Activated CD4-positive, alpha-beta memory T cell treated with anti-CD3 and anti-CD28 coated beads, Interleukin-2, amount 10 ng/mL, durations not matched to agents 7 days and 5 days (primary cell): ENCODE results near the gene DAAM2. TPM values are rescaled to one million over a fixed set of nuclear protein-coding genes. Genes with fewer than 3 reads are reported as not detected.

Experiments used
- CTCF ChIA-PET: fragments of 350-600 bp; sonication (Branson Sonifier 250); formaldehyde crosslinking; loops from one replicate; lab custom pipeline; 2021; ENCODE audit warnings: antibody characterized with exemption, inconsistent platforms; lab: Charles Lee
- POLR2A ChIA-PET: fragments of 350-600 bp; sonication (Branson Sonifier 250); formaldehyde crosslinking; loops from one replicate; lab custom pipeline; 2021; ENCODE audit warnings: antibody characterized with exemption; lab: Charles Lee
- DNase-seq: peaks from one replicate; pipeline ENCODE4 v3.0.0-alpha.2; 2020
- H3K27ac Mint-ChIP-seq: one replicate; pipeline ENCODE4 v1.8.0; 2021; ENCODE audit warnings: mild to moderate bottlenecking, mixed read lengths
- H3K27me3 Mint-ChIP-seq: one replicate; pipeline ENCODE4 v1.8.0; 2021; ENCODE audit warnings: mixed read lengths
- H3K36me3 Mint-ChIP-seq: one replicate; pipeline ENCODE4 v1.8.0; 2021; ENCODE audit warnings: low read depth, mixed read lengths
- H3K4me1 Mint-ChIP-seq: one replicate; pipeline ENCODE4 v1.8.0; 2021; ENCODE audit warnings: mixed read lengths
- H3K4me3 Mint-ChIP-seq: one replicate; pipeline ENCODE4 v1.8.0; 2021; ENCODE audit warnings: mild to moderate bottlenecking, mixed read lengths
- H3K9me3 Mint-ChIP-seq: one replicate; pipeline ENCODE4 v1.8.0; 2021; ENCODE audit warnings: mixed read lengths
- total RNA-seq, 2 experiments: library from RNA; stranded (reverse); gene quantifications; one replicate each; pipeline ENCODE4 v1.2.3, GENCODE V29; 2021

DAAM2 gene
- total RNA-seq, 2 experiments from 2014 or later, result not detected

GRCh38 chr6:39892490-39893129, 100.4 kb downstream of the DAAM2 start:
- ChIA-PET POLR2A (no interaction called here), CTCF (interaction anchor here (1.7 kb wide), 1 partner anchor 27 kb away, joined by 3 read pairs; no protein-coding TSS in a partner anchor)
- Mint-ChIP-seq H3K27me3 (no peaks in the 10 kb centered on the region), H3K4me3 (no peak overlapping the region), H3K36me3 (no peaks in the 10 kb centered on the region), H3K4me1 (no peaks in the 10 kb centered on the region), H3K27ac (no peak overlapping the region), H3K9me3 (no peaks in the 10 kb centered on the region)
- peak; percentile 16 for DNase-seq

- Mint-ChIP-seq H3K27me3 (no peaks in the 10 kb centered on the region), H3K27ac (no peak overlapping the region), H3K9me3 (no peaks in the 10 kb centered on the region), H3K4me1 (no peaks in the 10 kb centered on the region), H3K4me3 (no peak overlapping the region), H3K36me3 (no peaks in the 10 kb centered on the region)
- ChIA-PET CTCF (interaction anchor here (1.7 kb wide), 1 partner anchor 28 kb away, joined by 3 read pairs; no protein-coding TSS in a partner anchor), POLR2A (no interaction called here)
- no peak for DNase-seq
Observed at GRCh38 chr6:39893286-39893685, 101.1 kb downstream of the DAAM2 start.

- POLR2A ChIA-PET, result no interaction called here
- H3K4me3 Mint-ChIP-seq, result no peak overlapping the region
- no peaks in the 10 kb centered on the region for H3K36me3 Mint-ChIP-seq
- no peaks in the 10 kb centered on the region for H3K27me3 Mint-ChIP-seq
- CTCF ChIA-PET, result no interaction called here
- no peak overlapping the region for H3K27ac Mint-ChIP-seq
- no peaks in the 10 kb centered on the region for H3K4me1 Mint-ChIP-seq
- H3K9me3 Mint-ChIP-seq, result no peaks in the 10 kb centered on the region
- DNase-seq, result no peak
Observed at GRCh38 chr6:39896701-39897100, 104.5 kb downstream of the DAAM2 start.

GRCh38 chr6:39897698-39898097, 105.5 kb downstream of the DAAM2 start:
- Mint-ChIP-seq H3K27ac (no peak overlapping the region), H3K4me1 (no peaks in the 10 kb centered on the region), H3K36me3 (no peaks in the 10 kb centered on the region), H3K4me3 (no peak overlapping the region), H3K9me3 (no peaks in the 10 kb centered on the region), H3K27me3 (no peaks in the 10 kb centered on the region)
- POLR2A ChIA-PET, result no interaction called here
- CTCF ChIA-PET, result no interaction called here
- DNase-seq, result no peak

GRCh38 chr6:39898625-39899024, 106.4 kb downstream of the DAAM2 start:
- POLR2A ChIA-PET, result no interaction called here
- H3K4me3 Mint-ChIP-seq, result no peak overlapping the region
- H3K9me3 Mint-ChIP-seq, result no peaks in the 10 kb centered on the region
- no peak overlapping the region for H3K27ac Mint-ChIP-seq
- H3K36me3 Mint-ChIP-seq, result no peaks in the 10 kb centered on the region
- no peaks in the 10 kb centered on the region for H3K27me3 Mint-ChIP-seq
- CTCF ChIA-PET, result no interaction called here
- no peak for DNase-seq
- no peaks in the 10 kb centered on the region for H3K4me1 Mint-ChIP-seq

- DNase-seq, result no peak
- ChIA-PET CTCF (no interaction called here), POLR2A (no interaction called here)
- Mint-ChIP-seq H3K27me3 (no peaks in the 10 kb centered on the region), H3K9me3 (no peaks in the 10 kb centered on the region), H3K36me3 (no peaks in the 10 kb centered on the region), H3K4me3 (no peak overlapping the region), H3K4me1 (no peaks in the 10 kb centered on the region), H3K27ac (no peak overlapping the region)
Observed at GRCh38 chr6:39899554-39900295, 107.5 kb downstream of the DAAM2 start.

GRCh38 chr6:39901116-39901655, 109.0 kb downstream of the DAAM2 start:
- CTCF ChIA-PET, result no interaction called here

GRCh38 chr6:39901670-39902069, 109.5 kb downstream of the DAAM2 start:
- no peaks in the 10 kb centered on the region for H3K36me3 Mint-ChIP-seq
- CTCF ChIA-PET, result no interaction called here
- no peaks in the 10 kb centered on the region for H3K9me3 Mint-ChIP-seq
- H3K27ac Mint-ChIP-seq, result no peak overlapping the region
- H3K27me3 Mint-ChIP-seq, result no peaks in the 10 kb centered on the region
- no peak for DNase-seq
- POLR2A ChIA-PET, result no interaction called here
- H3K4me1 Mint-ChIP-seq, result no peaks in the 10 kb centered on the region
- no peak overlapping the region for H3K4me3 Mint-ChIP-seq

More at GRCh38 chr6:39901116-39901655, 109.0 kb downstream of the DAAM2 start:
- H3K36me3 Mint-ChIP-seq, result no peaks in the 10 kb centered on the region
- no peak overlapping the region for H3K4me3 Mint-ChIP-seq
- POLR2A ChIA-PET, result no interaction called here
- H3K9me3 Mint-ChIP-seq, result no peaks in the 10 kb centered on the region
- DNase-seq, result no peak
- H3K27me3 Mint-ChIP-seq, result no peaks in the 10 kb centered on the region
- H3K27ac Mint-ChIP-seq, result no peak overlapping the region
- H3K4me1 Mint-ChIP-seq, result no peaks in the 10 kb centered on the region

GRCh38 chr6:39902136-39902535, 110.0 kb downstream of the DAAM2 start:
- Mint-ChIP-seq H3K4me1 (no peaks in the 10 kb centered on the region), H3K4me3 (no peak overlapping the region), H3K9me3 (no peaks in the 10 kb centered on the region), H3K27me3 (no peaks in the 10 kb centered on the region), H3K36me3 (no peaks in the 10 kb centered on the region), H3K27ac (no peak overlapping the region)
- CTCF ChIA-PET, result no interaction called here
- no peak for DNase-seq
- POLR2A ChIA-PET, result no interaction called here

- CTCF ChIA-PET, result no interaction called here
- H3K4me1 Mint-ChIP-seq, result no peaks in the 10 kb centered on the region
- H3K27ac Mint-ChIP-seq, result no peak overlapping the region
- DNase-seq, result no peak
- no peak overlapping the region for H3K4me3 Mint-ChIP-seq
- no peaks in the 10 kb centered on the region for H3K27me3 Mint-ChIP-seq
- POLR2A ChIA-PET, result no interaction called here
- H3K9me3 Mint-ChIP-seq, result no peaks in the 10 kb centered on the region
- H3K36me3 Mint-ChIP-seq, result no peaks in the 10 kb centered on the region
Observed at GRCh38 chr6:39902786-39903465, 110.8 kb downstream of the DAAM2 start.

GRCh38 chr6:39903656-39904055, 111.5 kb downstream of the DAAM2 start:
- H3K4me3 Mint-ChIP-seq, result no peak overlapping the region
- ChIA-PET POLR2A (no interaction called here), CTCF (no interaction called here)
- H3K4me1 Mint-ChIP-seq, result no peaks in the 10 kb centered on the region
- no peaks in the 10 kb centered on the region for H3K36me3 Mint-ChIP-seq
- DNase-seq, result no peak
- H3K27ac Mint-ChIP-seq, result no peak overlapping the region
- no peaks in the 10 kb centered on the region for H3K27me3 Mint-ChIP-seq
- H3K9me3 Mint-ChIP-seq, result no peaks in the 10 kb centered on the region

GRCh38 chr6:39904946-39905639, 112.9 kb downstream of the DAAM2 start:
- Mint-ChIP-seq H3K36me3 (no peaks in the 10 kb centered on the region), H3K9me3 (no peaks in the 10 kb centered on the region), H3K4me1 (no peaks in the 10 kb centered on the region), H3K27ac (no peak overlapping the region), H3K4me3 (no peak overlapping the region), H3K27me3 (no peaks in the 10 kb centered on the region)
- ChIA-PET POLR2A (no interaction called here), CTCF (no interaction called here)
- no peak for DNase-seq

GRCh38 chr6:39905640-39905975, 113.4 kb downstream of the DAAM2 start:
- no peak overlapping the region for H3K4me3 Mint-ChIP-seq
- H3K27ac Mint-ChIP-seq, result no peak overlapping the region
- no peaks in the 10 kb centered on the region for H3K9me3 Mint-ChIP-seq
- POLR2A ChIA-PET, result no interaction called here
- H3K36me3 Mint-ChIP-seq, result no peaks in the 10 kb centered on the region
- CTCF ChIA-PET, result no interaction called here
- DNase-seq, result no peak
- no peaks in the 10 kb centered on the region for H3K27me3 Mint-ChIP-seq
- no peaks in the 10 kb centered on the region for H3K4me1 Mint-ChIP-seq
